HT-29 (cell line): ENCODE measurements around the gene RMND1. TPM values are rescaled to one million over a fixed set of nuclear protein-coding genes. Genes with fewer than 3 reads are reported as not detected.

Source experiments
- small RNA-seq: library from RNA; depleted of rRNA; stranded (forward); fragments of <200 nt; gene quantifications from one replicate; pipeline ENCODE3, GENCODE V24; 2014
- total RNA-seq: library from RNA; depleted of rRNA; stranded (reverse); fragments of >200 nt; shearing (Covaris generic); gene quantifications from 2 replicates; pipeline ENCODE4 v1.2.3, GENCODE V29; 2014; rRNA removed

The RMND1 gene
- total RNA-seq, 1 experiment from 2014 or later = 9.6 TPM

Small RNA genes within 50 kb of the gene (small RNA-seq; reads per million reads assigned to genes)
- gene RF00019 = not detected

Other genes starting within 250 kb of the RMND1 start
- gene AKAP12, start 212.2 kb downstream of the RMND1 start, total RNA-seq = 0.46 and 1.4 TPM in 2 replicates
- 20.3 TPM in 2 replicates for gene ZBTB2, start 60.6 kb downstream of the RMND1 start, total RNA-seq
- gene CCDC170, start 41.9 kb upstream of the RMND1 start, total RNA-seq = 0.05 and 1.6 TPM in 2 replicates